Activated CD4-positive, alpha-beta T cell treated with anti-CD3 and anti-CD28 coated beads for 36 hours (primary cell): ENCODE data around the gene AMER1. TPM values are rescaled to one million over a fixed set of nuclear protein-coding genes. Genes with fewer than 3 reads are reported as not detected.

Source experiments
- ATAC-seq: fragments of 200-7000 bp; cut with Tn5 transposase; one replicate; pipeline ENCODE4 v1.10.0; 2021; ENCODE audit warnings: mild to moderate bottlenecking, moderate library complexity
- CTCF ChIA-PET: fragments of 350-600 bp; sonication (Branson Sonifier 250); formaldehyde crosslinking; loops from one replicate; lab custom pipeline; 2021; ENCODE audit warnings: antibody characterized with exemption; lab: Charles Lee
- POLR2A ChIA-PET: fragments of 350-600 bp; sonication (Branson Sonifier 250); formaldehyde crosslinking; loops from one replicate; lab custom pipeline; 2021; ENCODE audit warnings: antibody characterized with exemption, inconsistent platforms; lab: Charles Lee
- DNase-seq: peaks from one replicate; pipeline ENCODE4 v3.0.0-alpha.2; 2020
- H3K27ac Mint-ChIP-seq: one replicate; pipeline ENCODE4 v1.8.0; 2021; ENCODE audit warnings: mixed read lengths
- H3K27me3 Mint-ChIP-seq: one replicate; pipeline ENCODE4 v1.8.0; 2021; ENCODE audit warnings: mixed read lengths
- H3K36me3 Mint-ChIP-seq: one replicate; pipeline ENCODE4 v1.8.0; 2021; ENCODE audit warnings: low read depth, mixed read lengths
- H3K4me1 Mint-ChIP-seq: one replicate; pipeline ENCODE4 v1.8.0; 2021; ENCODE audit warnings: mixed read lengths
- H3K4me3 Mint-ChIP-seq: one replicate; pipeline ENCODE4 v1.8.0; 2021; ENCODE audit warnings: mild to moderate bottlenecking, moderate library complexity, mixed read lengths
- H3K9me3 Mint-ChIP-seq: one replicate; pipeline ENCODE4 v1.8.0; 2021; ENCODE audit warnings: low read depth, mixed read lengths
- intact Hi-C, 2 experiments: fragments of 100-400 bp; cut with DNase I in 1 of 2; cut with micrococcal nuclease in 1 of 2; formaldehyde crosslinking; loops; one replicate each; pipeline versions ENCODE4 v1.14.2 to v1.15.1; 2022 to 2024; cut with DNase I, micrococcal nuclease
- total RNA-seq, 2 experiments: library from RNA; stranded (reverse); gene quantifications; one replicate each; pipeline ENCODE4 v1.2.3, GENCODE V29; 2021

Gene AMER1
- total RNA-seq, 2 experiments from 2014 or later: 3.2 to 3.5 TPM

- H3K36me3 Mint-ChIP-seq: no peaks in the 10 kb centered on the region
- DNase-seq (no peak), ATAC-seq (no peak)
- POLR2A ChIA-PET: no interaction called here
- intact Hi-C loops: no loop called here
- H3K4me3 Mint-ChIP-seq: no peak overlapping the region
- no peaks in the 10 kb centered on the region for H3K4me1 Mint-ChIP-seq
- CTCF ChIA-PET: no interaction called here
- no peaks in the 10 kb centered on the region for H3K9me3 Mint-ChIP-seq
- H3K27ac Mint-ChIP-seq: no peak overlapping the region
- no peaks in the 10 kb centered on the region for H3K27me3 Mint-ChIP-seq
Observed at GRCh38 chrX:64176876-64177275, 28.6 kb downstream of the AMER1 start.

DNA sequence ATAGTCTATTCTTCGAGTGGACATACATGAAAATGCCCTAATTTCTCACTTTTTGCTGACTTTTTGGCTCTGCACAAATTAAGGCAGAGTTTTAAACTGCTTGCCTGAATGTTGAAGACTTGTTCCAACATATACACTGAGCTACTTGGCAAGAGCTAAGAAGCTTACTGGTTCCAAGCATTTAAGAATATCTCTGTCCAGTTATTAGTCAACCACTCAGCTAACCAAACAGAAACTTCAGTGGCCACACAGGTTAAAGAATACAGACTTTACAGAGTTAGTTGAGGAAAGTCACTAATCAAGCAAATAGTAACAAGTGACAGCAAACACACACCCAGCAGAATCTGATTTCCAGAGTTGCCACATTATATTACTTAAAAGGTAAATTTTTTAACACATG lies 35.5 kb downstream of the AMER1 start:
- CTCF ChIA-PET: no interaction called here
- intact Hi-C loops: no loop called here
- ATAC-seq (no peak), DNase-seq (no peak)
- no peaks in the 10 kb centered on the region for H3K36me3 Mint-ChIP-seq
- H3K27me3 Mint-ChIP-seq: no peaks in the 10 kb centered on the region
- H3K9me3 Mint-ChIP-seq: no peaks in the 10 kb centered on the region
- H3K4me1 Mint-ChIP-seq: no peaks in the 10 kb centered on the region
- POLR2A ChIA-PET: no interaction called here
- H3K27ac Mint-ChIP-seq: no peak overlapping the region
- H3K4me3 Mint-ChIP-seq: no peak overlapping the region

- H3K36me3 Mint-ChIP-seq: peaks cover 2% of the 10 kb centered on the region
- DNase-seq (no peak), ATAC-seq (no peak)
- intact Hi-C loops: no loop called here
- CTCF ChIA-PET: no interaction called here
- no peaks in the 10 kb centered on the region for H3K4me1 Mint-ChIP-seq
- no peaks in the 10 kb centered on the region for H3K27me3 Mint-ChIP-seq
- no peak overlapping the region for H3K4me3 Mint-ChIP-seq
- peaks cover 12% of the 10 kb centered on the region for H3K9me3 Mint-ChIP-seq
- POLR2A ChIA-PET: no interaction called here
- no peak overlapping the region for H3K27ac Mint-ChIP-seq
Observed at GRCh38 chrX:64152857-64153256, 52.7 kb downstream of the AMER1 start.

- intact Hi-C loops: no loop called here
- POLR2A ChIA-PET: no interaction called here
Observed at GRCh38 chrX:64151911-64152310, 53.6 kb downstream of the AMER1 start.

GRCh38 chrX:64150775-64151174 lies 54.7 kb downstream of the AMER1 start:
- DNase-seq (no peak), ATAC-seq (no peak)
- Mint-ChIP-seq H3K4me3 (no peak overlapping the region), H3K9me3 (peaks cover 16% of the 10 kb centered on the region), H3K27me3 (no peaks in the 10 kb centered on the region), H3K4me1 (no peaks in the 10 kb centered on the region), H3K27ac (no peak overlapping the region), H3K36me3 (peaks cover 2% of the 10 kb centered on the region)
- ChIA-PET CTCF (no interaction called here), POLR2A (no interaction called here)
- intact Hi-C loops: no loop called here

More at GRCh38 chrX:64151911-64152310, 53.6 kb downstream of the AMER1 start:
- peaks cover 2% of the 10 kb centered on the region for H3K36me3 Mint-ChIP-seq
- DNase-seq: no peak
- peaks cover 16% of the 10 kb centered on the region for H3K9me3 Mint-ChIP-seq
- CTCF ChIA-PET: no interaction called here
- no peak for ATAC-seq
- no peaks in the 10 kb centered on the region for H3K27me3 Mint-ChIP-seq
- H3K27ac Mint-ChIP-seq: no peak overlapping the region
- H3K4me1 Mint-ChIP-seq: no peaks in the 10 kb centered on the region
- no peak overlapping the region for H3K4me3 Mint-ChIP-seq

Other genes starting within 250 kb of the AMER1 start
- not detected for gene ASB12, start 24.9 kb upstream of the AMER1 start, total RNA-seq
- gene MTMR8, start 189.7 kb upstream of the AMER1 start, total RNA-seq: 1 to 10 TPM; 3.4 to 4.1 TPM